Spleen (tissue), 11 donors: Measurements from ENCODE around the gene TRMT44. TPM values are rescaled to one million over a fixed set of nuclear protein-coding genes. Genes with fewer than 3 reads are reported as not detected.

Experiments used
- DNase-seq: peaks from one replicate; pipeline ENCODE4 v3.0.0-alpha.2; 2020
- H3K27ac ChIP-seq, 8 donors: fragments of 200-600 bp; sonication (generic) in 7 of 8; 1 replicate in 4 of 8; 2 replicates in 4 of 8; pipeline versions ENCODE4 v1.5.0 to v1.8.0; 2016 to 2021; ENCODE audit warnings: inconsistent platforms in 4 of 8, mild to moderate bottlenecking in 4 of 8, moderate library complexity in 1 of 8
- H3K27me3 ChIP-seq, 7 donors: fragments of 200-600 bp; sonication (generic) in 6 of 7; replicated peaks in 1 of 7; 1 replicate in 4 of 7; 2 replicates in 3 of 7; pipeline versions ENCODE4 v1.5.0 to v1.8.0; 2016 to 2021; ENCODE audit warnings: inconsistent platforms in 3 of 7, mild to moderate bottlenecking in 1 of 7
- H3K36me3 ChIP-seq, 6 donors: fragments of 200-600 bp; sonication (generic) in 5 of 6; 1 replicate in 4 of 6; 2 replicates in 2 of 6; pipeline versions ENCODE4 v1.5.0 to v1.8.0; 2016 to 2021; ENCODE audit warnings: inconsistent platforms in 2 of 6
- H3K4me1 ChIP-seq, 6 donors: fragments of 200-600 bp; sonication (generic) in 5 of 6; 1 replicate in 3 of 6; 2 replicates in 3 of 6; pipeline versions ENCODE4 v1.5.0 to v1.8.0; 2016 to 2021; ENCODE audit warnings: inconsistent platforms in 3 of 6
- H3K4me3 ChIP-seq, 8 donors: fragments of 200-600 bp; sonication (generic) in 7 of 8; 1 replicate in 4 of 8; 2 replicates in 4 of 8; pipeline versions ENCODE4 v1.5.0 to v1.8.0; 2016 to 2021; ENCODE audit warnings: inconsistent platforms in 4 of 8, mild to moderate bottlenecking in 4 of 8, moderate library complexity in 2 of 8
- H3K9me3 ChIP-seq, 8 donors: fragments of 200-600 bp; sonication (generic) in 7 of 8; 1 replicate in 4 of 8; 2 replicates in 4 of 8; pipeline versions ENCODE4 v1.5.0 to v1.8.0; 2016 to 2021; ENCODE audit warnings: inconsistent platforms in 4 of 8
- POLR2A ChIP-seq, 3 donors: fragments of 450-650 bp; IDR thresholded peaks; one replicate each; pipeline ENCODE4 v1.5.1; 2017; ENCODE audit warnings: antibody characterized with exemption in 3 of 3, mild to moderate bottlenecking in 1 of 3
- POLR2AphosphoS5 ChIP-seq, 3 donors: sonication (generic); formaldehyde crosslinking; IDR thresholded peaks; one replicate each; pipeline ENCODE4 v1.5.1; 2017; ENCODE audit warnings: antibody characterized with exemption in 3 of 3
- WGBS, 5 donors: extraction: QIAGEN DNeasy Blood & Tissue Kit in 3 of 5; methylation state at CpG; one replicate each; pipeline versions ENCODE4 v1.1.5 to v1.1.7; 2013 to 2018; 5-methylcytosine and 5-hydroxymethylcytosine counted together
- intact Hi-C: fragments of 100-400 bp; cut with DNase I; formaldehyde crosslinking; loops from one replicate; pipeline ENCODE4 v1.15.0; 2023; ENCODE audit warnings: low total_unique reads
- polyA plus RNA-seq, 3 donors: library from polyadenylated mRNA; stranded (reverse); fragments of 200-250 nt; gene quantifications; one replicate each; pipeline ENCODE4 v1.2.1, GENCODE V29; 2013
- total RNA-seq, 7 donors: library from RNA; depleted of rRNA in 3 of 7; stranded (reverse); fragments of >200 nt in 3 of 7; fragmentation: NEBNext Ultra II Directional in 4 of 7; extraction: Animal tissue kit (Norgen Biotek cat#: 25700) in 4 of 7; gene quantifications; one replicate each; pipeline versions ENCODE4 v1.1.0 to v1.2.1, GENCODE V29; 2016 to 2021
- TF ChIP-seq, protein P1 (sequence below), 11 experiments: fragments of 200-600 bp in 7 of 11; fragments of 450-650 bp in 4 of 11; sonication (generic) in 4 of 11; IDR thresholded peaks in 8 of 11; conservative IDR thresholded peaks in 3 of 11; 1 replicate in 7 of 11; 2 replicates in 4 of 11; pipeline versions ENCODE4 v1.4.0 to v1.8.0; 2016 to 2021; ENCODE audit warnings: antibody characterized with exemption in 11 of 11, inconsistent platforms in 4 of 11, mild to moderate bottlenecking in 1 of 11
- donor health status: healthy with polysubstance abuse.
- donor health status: DM: no; HTN: no; CAD: no; lungs with moderate emphysema.
- donor health status: DM: no; HTN: no; CAD: no.
- donor health status: Bipolar disorder and iron deficiency.
- donor health status: healthy.
- donor health status: DM: no; HTN: no; CAD: no.
- donor health status: DM: yes; HTN: yes; CAD: no.

The TRMT44 gene
- total and polyA plus RNA-seq, 10 donors, result 5.7 to 28.3 (median 21.6) TPM

DNA sequence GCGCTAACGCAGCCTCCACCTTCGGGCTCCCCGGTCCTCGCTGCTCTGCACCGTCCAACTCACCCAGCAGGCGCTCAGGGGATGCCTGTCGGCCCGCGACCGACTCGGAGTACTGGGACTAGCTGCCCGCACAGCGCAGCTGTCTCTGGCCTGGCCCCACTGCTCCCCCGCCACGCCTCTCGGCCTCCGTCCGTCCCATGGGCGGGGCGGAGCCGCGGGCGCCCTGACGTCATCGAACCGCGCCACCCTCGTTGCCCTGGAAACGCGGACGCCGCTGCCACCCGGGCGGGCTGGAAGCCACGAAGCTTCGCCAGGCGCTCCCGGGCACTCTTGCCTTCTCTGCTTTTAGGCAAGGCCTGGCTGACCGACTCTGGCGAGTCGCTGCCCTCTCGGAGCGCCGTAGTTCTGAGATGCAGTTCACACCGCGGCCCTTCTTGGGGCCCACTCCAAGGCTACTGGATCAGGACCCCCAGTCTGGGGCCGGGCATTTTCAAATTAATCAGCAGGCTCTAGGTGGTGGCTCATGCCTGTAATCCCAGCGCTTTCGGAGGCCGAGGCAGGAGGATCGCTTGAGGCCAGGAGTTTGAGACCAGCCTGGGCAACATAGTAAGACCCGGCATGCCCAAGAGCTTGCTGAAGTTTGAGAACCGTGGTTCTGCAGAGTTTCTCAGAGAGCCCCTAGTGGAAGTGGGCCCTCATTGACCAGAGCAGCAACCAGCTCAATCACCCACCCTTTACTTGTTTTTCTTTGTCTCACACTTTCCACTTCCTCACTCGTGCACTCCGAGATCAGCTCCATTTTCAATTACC lies 12.1 kb upstream of the TRMT44 start:
- DNase-seq, result peak; percentile 96
- WGBS, 5 donors, result 1 to 3% (median 2%) methylated on average over 42 to 56 of the region's 56 CpGs
- H3K36me3 ChIP-seq, result peaks cover 0 to 8% (median 0%) of the 10 kb centered on the region in 6 donors
- peak overlapping the region; percentile 70 to 94 (median 86) for H3K4me3 ChIP-seq
- no peaks in the 10 kb centered on the region for H3K9me3 ChIP-seq
- H3K27ac ChIP-seq, result peak overlapping the region; percentile 68 to 91 (median 86)
- peaks cover 12 to 37% (median 29%) of the 10 kb centered on the region in 6 donors for H3K4me1 ChIP-seq
- TF ChIP-seq POLR2AphosphoS5 (IDR thresholded peaks at IDR 0.05) (peak; percentile 94 to 97 (median 96)), POLR2A (IDR thresholded peaks at IDR 0.05) (peak in 2 of 3 donors; percentile 40 to 41)
- TF ChIP-seq, protein P1, sequence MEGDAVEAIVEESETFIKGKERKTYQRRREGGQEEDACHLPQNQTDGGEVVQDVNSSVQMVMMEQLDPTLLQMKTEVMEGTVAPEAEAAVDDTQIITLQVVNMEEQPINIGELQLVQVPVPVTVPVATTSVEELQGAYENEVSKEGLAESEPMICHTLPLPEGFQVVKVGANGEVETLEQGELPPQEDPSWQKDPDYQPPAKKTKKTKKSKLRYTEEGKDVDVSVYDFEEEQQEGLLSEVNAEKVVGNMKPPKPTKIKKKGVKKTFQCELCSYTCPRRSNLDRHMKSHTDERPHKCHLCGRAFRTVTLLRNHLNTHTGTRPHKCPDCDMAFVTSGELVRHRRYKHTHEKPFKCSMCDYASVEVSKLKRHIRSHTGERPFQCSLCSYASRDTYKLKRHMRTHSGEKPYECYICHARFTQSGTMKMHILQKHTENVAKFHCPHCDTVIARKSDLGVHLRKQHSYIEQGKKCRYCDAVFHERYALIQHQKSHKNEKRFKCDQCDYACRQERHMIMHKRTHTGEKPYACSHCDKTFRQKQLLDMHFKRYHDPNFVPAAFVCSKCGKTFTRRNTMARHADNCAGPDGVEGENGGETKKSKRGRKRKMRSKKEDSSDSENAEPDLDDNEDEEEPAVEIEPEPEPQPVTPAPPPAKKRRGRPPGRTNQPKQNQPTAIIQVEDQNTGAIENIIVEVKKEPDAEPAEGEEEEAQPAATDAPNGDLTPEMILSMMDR (IDR thresholded peaks at IDR 0.05 in 8 of 11, conservative IDR thresholded peaks at IDR 0.05 in 3 of 11), result peak in 2 of 11 experiments; percentile 13 to 39
- intact Hi-C loops, result no loop called here
- H3K27me3 ChIP-seq, result no peaks in the 10 kb centered on the region

DNA sequence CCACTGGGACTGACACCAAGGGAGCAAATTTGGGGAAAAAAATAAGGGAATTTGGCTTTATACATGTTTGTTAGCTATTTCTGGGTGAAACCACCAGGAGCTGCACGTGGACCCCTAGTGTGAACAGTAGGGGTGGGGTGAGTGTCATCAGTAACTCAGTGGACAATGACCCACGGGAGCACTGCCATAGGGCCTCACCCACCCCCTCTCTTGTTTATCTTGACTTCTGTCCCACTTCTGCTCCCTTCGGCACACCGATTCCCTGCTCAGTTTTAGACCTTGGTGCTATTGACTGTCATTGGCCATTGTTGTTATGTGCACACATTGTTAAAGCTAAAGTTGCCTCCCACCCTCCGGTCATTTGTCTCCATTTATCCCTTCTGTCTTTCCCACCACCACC lies 9.0 kb upstream of the TRMT44 start:
- Histone ChIP-seq H3K4me3 (no peak overlapping the region), H3K36me3 (no peaks in the 10 kb centered on the region), H3K9me3 (no peaks in the 10 kb centered on the region), H3K27me3 (no peaks in the 10 kb centered on the region), H3K4me1 (peaks cover 26 to 55% (median 46%) of the 10 kb centered on the region in 6 donors), H3K27ac (no peak overlapping the region)
- intact Hi-C loops, result no loop called here
- 86 to 98% (median 93%) methylated on average over 5 of the region's 5 CpGs for WGBS, 5 donors
- TF ChIP-seq POLR2A (IDR thresholded peaks at IDR 0.05), result no peak
- TF ChIP-seq, protein P1 (IDR thresholded peaks at IDR 0.05 in 8 of 11, conservative IDR thresholded peaks at IDR 0.05 in 3 of 11), result no peak
- no peak for TF ChIP-seq POLR2AphosphoS5 (IDR thresholded peaks at IDR 0.05)
- DNase-seq, result no peak

DNA sequence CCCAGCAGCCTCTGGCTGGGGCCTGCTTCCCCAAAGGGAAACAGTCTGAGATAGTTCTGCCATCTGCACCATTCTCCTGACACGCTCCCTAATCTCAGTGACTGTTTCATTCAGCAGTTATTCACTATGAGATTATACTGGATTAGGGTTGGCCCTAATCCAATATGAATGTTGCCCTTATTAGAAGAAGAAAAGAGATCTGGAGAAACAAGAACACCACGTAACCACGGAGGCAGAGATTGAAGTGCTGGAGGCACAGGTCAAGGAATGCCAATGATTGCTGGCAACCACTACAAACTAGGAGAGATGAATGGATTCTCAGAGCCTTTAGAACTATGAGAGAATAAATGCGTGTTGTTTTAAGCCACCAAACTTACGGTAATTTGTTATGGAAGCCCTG lies 7.4 kb upstream of the TRMT44 start:
- Histone ChIP-seq H3K36me3 (no peaks in the 10 kb centered on the region), H3K9me3 (no peaks in the 10 kb centered on the region), H3K4me1 (peaks cover 19 to 56% (median 40%) of the 10 kb centered on the region in 6 donors), H3K27me3 (no peaks in the 10 kb centered on the region), H3K4me3 (no peak overlapping the region), H3K27ac (no peak overlapping the region)
- 91 to 94% (median 92%) methylated on average over 5 of the region's 5 CpGs for WGBS, 5 donors
- TF ChIP-seq POLR2A (IDR thresholded peaks at IDR 0.05) (no peak), POLR2AphosphoS5 (IDR thresholded peaks at IDR 0.05) (no peak)
- TF ChIP-seq, protein P1 (IDR thresholded peaks at IDR 0.05 in 8 of 11, conservative IDR thresholded peaks at IDR 0.05 in 3 of 11), result no peak
- intact Hi-C loops, result no loop called here
- DNase-seq, result no peak
